ENCODE data around the gene RFC5.
A peak's percentile ranks its signal among the peaks of the same experiment; 100 is the strongest.
"Not testable (repeated sequence)": the region's sequence is repeated elsewhere in the genome, so short reads cannot be mapped to it uniquely, and the experiment has no call there.

The RFC5 gene

GRCh38 chr12:118015306-118015705 is 1.2 kb upstream of the RFC5 start:
- no peak overlapping the region for H3K4me3 ChIP-seq (replicated peaks; ENCODE audit: low read depth, low read length)
- no peak for TF ChIP-seq CTCF (IDR thresholded peaks at IDR 0.05; ENCODE audit: low read length, missing control alignments)

GRCh38 chr12:118015944-118016343 is 559 bp upstream of the RFC5 start:
- DNase-seq (ENCODE audit: low read depth) = no peak
- peak overlapping the region; percentile 92 for H3K4me3 ChIP-seq (replicated peaks; ENCODE audit: low read depth, low read length)
- TF ChIP-seq CTCF (IDR thresholded peaks at IDR 0.05; ENCODE audit: low read length, missing control alignments) = no peak

More at GRCh38 chr12:118015306-118015705, 1.2 kb upstream of the RFC5 start:
- no peak for DNase-seq (ENCODE audit: low read depth)

- H3K4me3 ChIP-seq (replicated peaks; ENCODE audit: low read depth, low read length) = no peak overlapping the region
- DNase-seq (ENCODE audit: low read depth) = no peak
- no peak for TF ChIP-seq CTCF (IDR thresholded peaks at IDR 0.05; ENCODE audit: low read length, missing control alignments)
These were observed 1.4 kb downstream of the RFC5 start for GRCh38 chr12:118017926-118018325.

GRCh38 chr12:118020036-118020435 is 3.5 kb downstream of the RFC5 start:
- DNase-seq (ENCODE audit: low read depth) = no peak
- no peak for TF ChIP-seq CTCF (IDR thresholded peaks at IDR 0.05; ENCODE audit: low read length, missing control alignments)

GRCh38 chr12:118022097-118022727 is 5.7 kb downstream of the RFC5 start:
- not testable (repeated sequence) for H3K4me3 ChIP-seq (replicated peaks; ENCODE audit: low read depth, low read length); DNase-seq (ENCODE audit: low read depth)

More at GRCh38 chr12:118020036-118020435, 3.5 kb downstream of the RFC5 start:
- no peak overlapping the region for H3K4me3 ChIP-seq (replicated peaks; ENCODE audit: low read depth, low read length)

GRCh38 chr12:118022728-118023109 is 6.2 kb downstream of the RFC5 start:
- no peak for DNase-seq (ENCODE audit: low read depth)
- TF ChIP-seq CTCF (IDR thresholded peaks at IDR 0.05; ENCODE audit: low read length, missing control alignments) = no peak
- H3K4me3 ChIP-seq (replicated peaks; ENCODE audit: low read depth, low read length) = no peak overlapping the region

GRCh38 chr12:118023301-118023860 is 6.9 kb downstream of the RFC5 start:
- no peak for TF ChIP-seq CTCF (IDR thresholded peaks at IDR 0.05; ENCODE audit: low read length, missing control alignments)
- DNase-seq (ENCODE audit: low read depth) = no peak
- no peak overlapping the region for H3K4me3 ChIP-seq (replicated peaks; ENCODE audit: low read depth, low read length)

Data from fibroblast of pulmonary artery (primary cell).